Pancreas (tissue), 10 donors: ENCODE results near the gene FMO3. TPM values are rescaled to one million over a fixed set of nuclear protein-coding genes. Genes with fewer than 3 reads are reported as not detected.

Experiments used
- ATAC-seq, 4 donors: fragments of 200-7000 bp; cut with Tn5 transposase; one replicate each; pipeline versions ENCODE4 v1.8.0 to v1.9.1; 2020; ENCODE audit warnings: mild to moderate bottlenecking in 4 of 4, moderate library complexity in 4 of 4
- DNase-seq, 6 donors: peaks; one replicate each; pipeline ENCODE4 v3.0.0-alpha.2; 2020
- FAIRE-seq: peaks from 2 replicates; lab custom pipeline; 2012; peaks lifted over from hg19 to GRCh38; lab: Jason Lieb, UNC
- H3K27ac ChIP-seq, 4 donors: fragments of 200-600 bp; sonication (generic); 1 replicate in 3 of 4; 2 replicates in 1 of 4; pipeline versions ENCODE4 v1.5.0 to v1.8.0; 2020
- H3K27me3 ChIP-seq, 4 donors: fragments of 200-600 bp; one replicate each; pipeline ENCODE4 v1.8.0; 2021
- H3K36me3 ChIP-seq, 3 donors: fragments of 200-600 bp; sonication (generic) in 1 of 3; one replicate each; pipeline versions ENCODE4 v1.5.0 to v1.8.0; 2020 to 2021
- H3K4me1 ChIP-seq, 3 donors: fragments of 200-600 bp; one replicate each; pipeline ENCODE4 v1.8.0; 2021
- H3K4me3 ChIP-seq, 4 donors: fragments of 200-600 bp; sonication (generic) in 2 of 4; one replicate each; pipeline versions ENCODE4 v1.5.0 to v1.8.0; 2020 to 2021
- H3K9me3 ChIP-seq, 4 donors: fragments of 200-600 bp; one replicate each; pipeline ENCODE4 v1.8.0; 2021
- CTCF ChIP-seq, 4 donors: fragments of 200-600 bp; sonication (generic) in 3 of 4; IDR thresholded peaks; one replicate each; pipeline versions ENCODE4 v1.5.0 to v1.8.0; 2021; ENCODE audit warnings: antibody characterized with exemption in 4 of 4
- WGBS, 2 donors: extraction: QIAGEN DNeasy Blood & Tissue Kit; methylation state at CpG; one replicate each; pipeline ENCODE4 v1.1.7; 2013; 5-methylcytosine and 5-hydroxymethylcytosine counted together
- intact Hi-C, 3 donors: fragments of 100-400 bp; cut with DNase I; formaldehyde crosslinking; loops; one replicate each; pipeline versions ENCODE4 v1.11.1 to v1.14.2; 2022
- polyA plus RNA-seq, 2 donors: library from polyadenylated mRNA; stranded (reverse); fragments of 200-250 nt; gene quantifications; one replicate each; pipeline ENCODE4 v1.2.3, GENCODE V29; 2013
- total RNA-seq, 6 donors: library from RNA; stranded (reverse); fragmentation: NEBNext Ultra II Directional in 4 of 6; extraction: Animal tissue kit (Norgen Biotek cat#: 25700) in 4 of 6; gene quantifications; one replicate each; pipeline versions ENCODE4 v1.2.1 to v1.2.4, GENCODE V29; 2021 to 2023
- donor health status: healthy with polysubstance abuse.
- donor health status: DM: no; HTN: no; CAD: no; lungs with moderate emphysema.
- donor health status: DM: no; HTN: no; CAD: no.
- donor health status: control.
- donor health status: control.
- donor health status: Bipolar disorder and iron deficiency.
- donor health status: DM: yes; HTN: yes; CAD: no.
- donor health status: DM: no; HTN: no; CAD: no.
- donor health status: DM: no; HTN: no; CAD: no.
- donor health status: DM: yes; HTN: yes; CAD: no.

The FMO3 gene
- total and polyA plus RNA-seq, 8 donors, result 0.28 to 4.7 (median 1.4) TPM

DNA sequence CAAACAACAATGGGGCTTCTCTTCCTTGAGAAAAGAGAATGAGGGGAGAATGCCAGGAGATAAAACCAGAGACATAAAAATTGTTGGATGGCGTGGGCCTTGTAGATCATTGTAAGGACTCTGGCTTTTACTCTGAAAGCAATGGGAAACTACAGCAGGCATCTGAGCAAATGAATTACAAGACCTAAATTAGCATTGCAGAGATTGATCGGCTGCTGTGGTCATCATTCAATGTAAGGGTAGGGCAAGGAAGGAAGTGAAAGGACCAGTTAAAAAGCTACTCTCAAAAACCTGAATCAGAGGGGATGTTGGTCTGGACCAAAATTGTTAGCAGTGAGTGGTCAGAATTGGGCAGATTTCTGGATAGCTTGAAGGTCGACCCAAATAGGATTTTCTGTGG, 21.4 kb downstream of the FMO3 start:
- no peak for FAIRE-seq
- H3K36me3 ChIP-seq, result no peaks in the 10 kb centered on the region
- H3K27me3 ChIP-seq, result no peaks in the 10 kb centered on the region
- no peak for DNase-seq
- no peak for ATAC-seq
- intact Hi-C loops, result no loop called here
- TF ChIP-seq CTCF (IDR thresholded peaks at IDR 0.05), result no peak
- no peaks in the 10 kb centered on the region for H3K9me3 ChIP-seq
- WGBS, 2 donors, result 61% methylated on average over 3 of the region's 3 CpGs
- H3K4me1 ChIP-seq, result no peaks in the 10 kb centered on the region
- H3K4me3 ChIP-seq, result no peak overlapping the region
- no peak overlapping the region for H3K27ac ChIP-seq

DNA sequence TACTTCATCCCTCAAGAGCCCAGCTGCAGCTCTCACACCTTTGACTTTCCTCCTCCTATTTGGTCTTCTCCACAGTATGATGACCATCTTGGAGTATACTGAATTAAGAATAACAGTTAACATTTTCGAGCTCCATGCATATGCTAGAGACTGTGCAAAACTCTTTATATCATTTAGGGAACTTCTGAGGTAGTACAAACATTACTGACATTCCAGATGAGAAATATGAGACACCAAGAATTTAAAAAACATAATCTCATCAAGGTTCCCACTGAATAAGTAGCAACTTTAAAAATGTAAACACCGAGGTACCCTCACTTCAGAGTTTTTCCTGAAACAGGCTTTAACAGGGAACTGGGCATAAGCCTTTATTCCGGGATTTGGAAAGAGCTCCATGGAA, 22.7 kb downstream of the FMO3 start:
- DNase-seq (no peak), ATAC-seq (no peak), FAIRE-seq (no peak)
- H3K4me1 ChIP-seq, result no peaks in the 10 kb centered on the region
- no peak for TF ChIP-seq CTCF (IDR thresholded peaks at IDR 0.05)
- 51 to 56% methylated on average over 3 of the region's 3 CpGs for WGBS, 2 donors
- no peaks in the 10 kb centered on the region for H3K9me3 ChIP-seq
- no peak overlapping the region for H3K4me3 ChIP-seq
- no peaks in the 10 kb centered on the region for H3K36me3 ChIP-seq
- H3K27me3 ChIP-seq, result no peaks in the 10 kb centered on the region
- intact Hi-C loops, result no loop called here
- no peak overlapping the region for H3K27ac ChIP-seq

GRCh38 chr1:171115280-171115897, 24.7 kb downstream of the FMO3 start:
- DNase-seq (no peak), ATAC-seq (no peak), FAIRE-seq (no peak)
- no peaks in the 10 kb centered on the region for H3K9me3 ChIP-seq
- H3K4me3 ChIP-seq, result no peak overlapping the region
- no peaks in the 10 kb centered on the region for H3K27me3 ChIP-seq
- H3K4me1 ChIP-seq, result no peaks in the 10 kb centered on the region
- 62 to 76% methylated on average over 2 of the region's 2 CpGs for WGBS, 2 donors
- intact Hi-C loops, result no loop called here
- H3K36me3 ChIP-seq, result no peaks in the 10 kb centered on the region
- no peak for TF ChIP-seq CTCF (IDR thresholded peaks at IDR 0.05)
- no peak overlapping the region for H3K27ac ChIP-seq

DNA sequence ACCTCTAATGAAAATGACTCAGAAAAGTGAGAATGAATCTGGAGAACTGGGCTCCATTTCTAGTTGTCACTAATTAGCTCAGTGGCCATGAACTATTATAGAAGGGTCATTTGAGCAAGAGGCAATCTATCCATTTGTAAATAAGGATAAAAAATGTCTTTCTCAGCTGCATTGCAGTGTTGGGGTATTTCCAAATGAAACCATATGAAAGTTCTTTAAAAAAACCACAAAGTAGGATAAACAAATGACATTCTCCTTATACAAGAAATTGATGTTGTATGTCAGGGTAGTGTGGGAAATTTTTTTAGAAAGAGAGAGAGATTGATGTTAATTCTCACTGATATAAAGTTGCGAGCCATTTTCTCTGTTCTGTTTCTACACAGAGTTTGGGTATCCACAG, 26.0 kb downstream of the FMO3 start:
- no peak for TF ChIP-seq CTCF (IDR thresholded peaks at IDR 0.05)
- Histone ChIP-seq H3K27ac (no peak overlapping the region), H3K9me3 (no peaks in the 10 kb centered on the region), H3K4me1 (no peaks in the 10 kb centered on the region), H3K27me3 (no peaks in the 10 kb centered on the region), H3K36me3 (no peaks in the 10 kb centered on the region), H3K4me3 (no peak overlapping the region)
- FAIRE-seq (no peak), DNase-seq (no peak), ATAC-seq (no peak)
- intact Hi-C loops, result no loop called here
- WGBS, 2 donors, result 80 to 84% methylated on average over 1 of the region's 1 CpG

DNA sequence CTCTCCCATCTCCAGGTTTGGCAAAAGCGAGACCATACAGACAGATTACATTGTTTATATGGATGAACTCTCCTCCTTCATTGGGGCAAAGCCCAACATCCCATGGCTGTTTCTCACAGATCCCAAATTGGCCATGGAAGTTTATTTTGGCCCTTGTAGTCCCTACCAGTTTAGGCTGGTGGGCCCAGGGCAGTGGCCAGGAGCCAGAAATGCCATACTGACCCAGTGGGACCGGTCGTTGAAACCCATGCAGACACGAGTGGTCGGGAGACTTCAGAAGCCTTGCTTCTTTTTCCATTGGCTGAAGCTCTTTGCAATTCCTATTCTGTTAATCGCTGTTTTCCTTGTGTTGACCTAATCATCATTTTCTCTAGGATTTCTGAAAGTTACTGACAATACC, 26.4 kb downstream of the FMO3 start:
- FAIRE-seq (no peak), ATAC-seq (no peak), DNase-seq (no peak)
- no peak for TF ChIP-seq CTCF (IDR thresholded peaks at IDR 0.05)
- Histone ChIP-seq H3K27me3 (no peaks in the 10 kb centered on the region), H3K27ac (no peak overlapping the region), H3K4me1 (no peaks in the 10 kb centered on the region), H3K36me3 (no peaks in the 10 kb centered on the region), H3K4me3 (no peak overlapping the region), H3K9me3 (no peaks in the 10 kb centered on the region)
- 81 to 87% methylated on average over 6 of the region's 6 CpGs for WGBS, 2 donors
- intact Hi-C loops, result no loop called here
